ENCODE measurements around the gene FBXL3. TPM values are rescaled to one million over a fixed set of nuclear protein-coding genes. Genes with fewer than 3 reads are reported as not detected.

FBXL3 gene
- total and polyA plus RNA-seq, 2 donors (not counting 1 experiment from before 2014, with no cell fraction given), result 48.5 to 61.8 TPM

GRCh38 chr13:77065461-77066147 lies 38.6 kb upstream of the FBXL3 start:
- H3K27ac ChIP-seq (ENCODE audit: insufficient read depth, low read length), result no peak overlapping the region
- no peaks in the 10 kb centered on the region for H3K79me2 ChIP-seq (ENCODE audit: control insufficient read depth, insufficient read depth, low read length)
- peaks cover 5% of the 10 kb centered on the region for H3K36me3 ChIP-seq (ENCODE audit: control insufficient read depth, insufficient read depth, low read length)
- peaks cover 2% of the 10 kb centered on the region for H3K4me1 ChIP-seq (ENCODE audit: control insufficient read depth, extremely low read depth, insufficient read depth, low read length)
- H3K9me3 ChIP-seq (ENCODE audit: control insufficient read depth, insufficient read depth, low read depth, low read length), result no peaks in the 10 kb centered on the region
- H3K9ac ChIP-seq (ENCODE audit: insufficient read depth, low read length), result no peak overlapping the region
- H3K27me3 ChIP-seq (ENCODE audit: control insufficient read depth, insufficient read depth, low read length), result no peaks in the 10 kb centered on the region
- H3K4me2 ChIP-seq (ENCODE audit: extremely low read depth, insufficient read depth, low read length), result no peak overlapping the region
- no peak overlapping the region for H2AFZ ChIP-seq (ENCODE audit: low read length)
- TF ChIP-seq EZH2 (IDR thresholded peaks at IDR 0.05; ENCODE audit: low read length, missing control alignments), result no peak
- no peak for TF ChIP-seq CTCF (conservative IDR thresholded peaks at IDR 0.05 in 1 of 2, IDR thresholded peaks at IDR 0.05 in 1 of 2; ENCODE audit: low read depth in 1 of 2, low read length in 2 of 2)
- DNase-seq (ENCODE audit: low read depth in 2 of 2), result no peak
- no peaks in the 10 kb centered on the region for H4K20me1 ChIP-seq (ENCODE audit: control insufficient read depth, extremely low read depth, insufficient read depth, low read length)
- H3K4me3 ChIP-seq (replicated peaks in 1 of 4; ENCODE audit: control extremely low read depth in 1 of 4, insufficient read depth in 1 of 4, low read depth in 3 of 4, low read length in 4 of 4), result no peak overlapping the region

- Histone ChIP-seq H3K36me3 (ENCODE audit: control insufficient read depth, insufficient read depth, low read length) (peaks cover 4% of the 10 kb centered on the region), H3K9me3 (ENCODE audit: control insufficient read depth, insufficient read depth, low read depth, low read length) (no peaks in the 10 kb centered on the region), H4K20me1 (ENCODE audit: control insufficient read depth, extremely low read depth, insufficient read depth, low read length) (no peaks in the 10 kb centered on the region), H3K4me1 (ENCODE audit: control insufficient read depth, extremely low read depth, insufficient read depth, low read length) (peaks cover 2% of the 10 kb centered on the region), H3K4me3 (replicated peaks in 1 of 4; ENCODE audit: control extremely low read depth in 1 of 4, insufficient read depth in 1 of 4, low read depth in 3 of 4, low read length in 4 of 4) (no peak overlapping the region), H3K9ac (ENCODE audit: insufficient read depth, low read length) (no peak overlapping the region), H2AFZ (ENCODE audit: low read length) (no peak overlapping the region), H3K79me2 (ENCODE audit: control insufficient read depth, insufficient read depth, low read length) (no peaks in the 10 kb centered on the region), H3K27ac (ENCODE audit: insufficient read depth, low read length) (no peak overlapping the region), H3K4me2 (ENCODE audit: extremely low read depth, insufficient read depth, low read length) (no peak overlapping the region), H3K27me3 (ENCODE audit: control insufficient read depth, insufficient read depth, low read length) (no peaks in the 10 kb centered on the region)
- peak in 1 of 2 donors; percentile 31 for DNase-seq (ENCODE audit: low read depth in 2 of 2)
- TF ChIP-seq CTCF (conservative IDR thresholded peaks at IDR 0.05 in 1 of 2, IDR thresholded peaks at IDR 0.05 in 1 of 2; ENCODE audit: low read depth in 1 of 2, low read length in 2 of 2) (no peak), EZH2 (IDR thresholded peaks at IDR 0.05; ENCODE audit: low read length, missing control alignments) (no peak)
Measured at GRCh38 chr13:77062097-77062496, 35.1 kb upstream of the FBXL3 start.

- Histone ChIP-seq H2AFZ (ENCODE audit: low read length) (no peak overlapping the region), H3K4me1 (ENCODE audit: control insufficient read depth, extremely low read depth, insufficient read depth, low read length) (peaks cover 2% of the 10 kb centered on the region), H3K9ac (ENCODE audit: insufficient read depth, low read length) (no peak overlapping the region), H3K27me3 (ENCODE audit: control insufficient read depth, insufficient read depth, low read length) (no peaks in the 10 kb centered on the region), H3K4me3 (replicated peaks in 1 of 4; ENCODE audit: control extremely low read depth in 1 of 4, insufficient read depth in 1 of 4, low read depth in 3 of 4, low read length in 4 of 4) (no peak overlapping the region), H4K20me1 (ENCODE audit: control insufficient read depth, extremely low read depth, insufficient read depth, low read length) (no peaks in the 10 kb centered on the region), H3K27ac (ENCODE audit: insufficient read depth, low read length) (no peak overlapping the region), H3K36me3 (ENCODE audit: control insufficient read depth, insufficient read depth, low read length) (peaks cover 4% of the 10 kb centered on the region), H3K4me2 (ENCODE audit: extremely low read depth, insufficient read depth, low read length) (no peak overlapping the region), H3K79me2 (ENCODE audit: control insufficient read depth, insufficient read depth, low read length) (no peaks in the 10 kb centered on the region), H3K9me3 (ENCODE audit: control insufficient read depth, insufficient read depth, low read depth, low read length) (no peaks in the 10 kb centered on the region)
- TF ChIP-seq CTCF (conservative IDR thresholded peaks at IDR 0.05 in 1 of 2, IDR thresholded peaks at IDR 0.05 in 1 of 2; ENCODE audit: low read depth in 1 of 2, low read length in 2 of 2), result no peak
- no peak for TF ChIP-seq EZH2 (IDR thresholded peaks at IDR 0.05; ENCODE audit: low read length, missing control alignments)
- DNase-seq (ENCODE audit: low read depth in 2 of 2), result no peak
Measured at GRCh38 chr13:77061362-77061761, 34.4 kb upstream of the FBXL3 start.
